Measurements from ENCODE around the gene CIITA. TPM values are rescaled to one million over a fixed set of nuclear protein-coding genes. Genes with fewer than 3 reads are reported as not detected.

Gene CIITA
- total RNA-seq, 3 donors from 2014 or later: 5.8 to 16.0 (median 9.1) TPM

DNA sequence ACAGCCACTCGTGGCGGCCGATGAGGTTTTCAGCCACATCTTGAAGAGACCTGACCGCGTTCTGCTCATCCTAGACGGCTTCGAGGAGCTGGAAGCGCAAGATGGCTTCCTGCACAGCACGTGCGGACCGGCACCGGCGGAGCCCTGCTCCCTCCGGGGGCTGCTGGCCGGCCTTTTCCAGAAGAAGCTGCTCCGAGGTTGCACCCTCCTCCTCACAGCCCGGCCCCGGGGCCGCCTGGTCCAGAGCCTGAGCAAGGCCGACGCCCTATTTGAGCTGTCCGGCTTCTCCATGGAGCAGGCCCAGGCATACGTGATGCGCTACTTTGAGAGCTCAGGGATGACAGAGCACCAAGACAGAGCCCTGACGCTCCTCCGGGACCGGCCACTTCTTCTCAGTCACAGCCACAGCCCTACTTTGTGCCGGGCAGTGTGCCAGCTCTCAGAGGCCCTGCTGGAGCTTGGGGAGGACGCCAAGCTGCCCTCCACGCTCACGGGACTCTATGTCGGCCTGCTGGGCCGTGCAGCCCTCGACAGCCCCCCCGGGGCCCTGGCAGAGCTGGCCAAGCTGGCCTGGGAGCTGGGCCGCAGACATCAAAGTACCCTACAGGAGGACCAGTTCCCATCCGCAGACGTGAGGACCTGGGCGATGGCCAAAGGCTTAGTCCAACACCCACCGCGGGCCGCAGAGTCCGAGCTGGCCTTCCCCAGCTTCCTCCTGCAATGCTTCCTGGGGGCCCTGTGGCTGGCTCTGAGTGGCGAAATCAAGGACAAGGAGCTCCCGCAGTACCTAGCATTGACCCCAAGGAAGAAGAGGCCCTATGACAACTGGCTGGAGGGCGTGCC, 30.1 kb downstream of the CIITA start:
- intact Hi-C loops (cut with DNase I, micrococcal nuclease): no loop called here
- H3K9me3 ChIP-seq: no peaks in the 10 kb centered on the region
- H3K4me3 ChIP-seq: no peak overlapping the region
- H3K36me3 ChIP-seq (ENCODE audit: low read depth): no peaks in the 10 kb centered on the region
- DNase-seq (no peak), ATAC-seq (peak; percentile 18)
- H3K4me1 ChIP-seq (ENCODE audit: low read depth): no peaks in the 10 kb centered on the region
- TF ChIP-seq CTCF (IDR thresholded peaks at IDR 0.05): no peak

- H3K9me3 ChIP-seq: no peaks in the 10 kb centered on the region
- no peak overlapping the region for H3K4me3 ChIP-seq
- no peaks in the 10 kb centered on the region for H3K36me3 ChIP-seq (ENCODE audit: low read depth)
- no peak for TF ChIP-seq CTCF (IDR thresholded peaks at IDR 0.05)
- intact Hi-C loops (cut with DNase I, micrococcal nuclease): no loop called here
- ATAC-seq (no peak), DNase-seq (no peak)
- H3K4me1 ChIP-seq (ENCODE audit: low read depth): no peaks in the 10 kb centered on the region
Observed at GRCh38 chr16:10907757-10908045, 30.7 kb downstream of the CIITA start.

DNA sequence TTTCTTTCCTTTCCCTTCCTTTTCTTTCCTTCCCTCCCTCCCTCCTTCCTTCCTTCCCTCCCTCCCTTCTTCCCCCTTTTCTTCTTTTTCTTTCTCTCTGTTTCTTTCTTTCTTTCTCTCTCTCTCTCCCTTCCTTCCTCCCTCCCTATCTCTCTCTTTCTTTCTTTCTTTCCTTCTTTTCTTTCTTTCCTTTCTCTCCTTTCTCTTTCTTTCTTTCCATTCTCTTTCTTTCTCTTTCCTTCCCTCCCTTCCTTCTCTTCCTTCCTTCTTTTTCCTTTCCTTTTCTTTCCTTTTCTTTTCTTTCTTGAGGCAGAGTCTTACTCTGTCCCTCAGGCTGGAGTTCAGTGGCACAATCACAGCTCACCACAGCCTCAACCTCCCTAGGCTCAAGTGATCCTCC, 34.3 kb downstream of the CIITA start:
- intact Hi-C loops (cut with DNase I, micrococcal nuclease): loop anchor here in 1 of 2 donors (10.0 kb wide), 1 partner anchor 396 kb away; no protein-coding TSS in a partner anchor
- Histone ChIP-seq H3K36me3 (ENCODE audit: low read depth) (no peaks in the 10 kb centered on the region), H3K9me3 (no peaks in the 10 kb centered on the region), H3K4me3 (no peak overlapping the region), H3K4me1 (ENCODE audit: low read depth) (no peaks in the 10 kb centered on the region)
- no peak for TF ChIP-seq CTCF (IDR thresholded peaks at IDR 0.05)
- no peak for DNase-seq
- no peak for ATAC-seq

DNA sequence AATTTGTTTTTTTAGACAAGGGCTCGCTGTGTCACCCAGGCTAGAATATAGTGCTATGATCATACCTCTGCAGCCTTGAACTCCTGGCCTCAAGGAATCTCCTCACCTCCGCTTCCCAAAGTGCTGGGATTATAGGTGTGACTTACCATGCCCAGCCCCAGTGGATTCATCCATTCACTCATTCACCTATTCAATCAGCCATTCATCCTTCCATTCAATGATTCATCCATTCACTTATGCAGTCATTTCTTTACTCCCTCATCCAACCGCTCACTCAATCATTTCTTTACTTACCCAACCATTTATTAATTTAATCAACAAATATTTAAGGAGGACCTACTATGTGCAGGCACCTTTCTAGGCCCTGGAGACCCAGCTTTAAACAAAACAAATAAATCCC, 39.5 kb downstream of the CIITA start:
- Histone ChIP-seq H3K9me3 (no peaks in the 10 kb centered on the region), H3K4me1 (ENCODE audit: low read depth) (no peaks in the 10 kb centered on the region), H3K36me3 (ENCODE audit: low read depth) (no peaks in the 10 kb centered on the region), H3K4me3 (no peak overlapping the region)
- DNase-seq (no peak), ATAC-seq (no peak)
- intact Hi-C loops (cut with DNase I, micrococcal nuclease): loop anchor here in 1 of 2 donors (10.0 kb wide), 1 partner anchor 402 kb away; no protein-coding TSS in a partner anchor
- no peak for TF ChIP-seq CTCF (IDR thresholded peaks at IDR 0.05)

- Histone ChIP-seq H3K4me3 (no peak overlapping the region), H3K36me3 (ENCODE audit: low read depth) (no peaks in the 10 kb centered on the region), H3K9me3 (no peaks in the 10 kb centered on the region), H3K4me1 (ENCODE audit: low read depth) (no peaks in the 10 kb centered on the region)
- intact Hi-C loops (cut with DNase I, micrococcal nuclease): loop anchor here in 1 of 2 donors (10.0 kb wide), 1 partner anchor 404 kb away; no protein-coding TSS in a partner anchor
- DNase-seq: peak; percentile 82 to 98 (median 83)
- TF ChIP-seq CTCF (IDR thresholded peaks at IDR 0.05): peak; percentile 90
- ATAC-seq: peak; percentile 95
Observed at GRCh38 chr16:10918294-10919002, 41.4 kb downstream of the CIITA start.

Data from mucosa of descending colon (tissue), 3 donors.